ENCODE results near the gene LPP.

GRCh38 chr3:188518416-188518815 is 364.5 kb downstream of the LPP start:
- TF ChIP-seq, protein P1, sequence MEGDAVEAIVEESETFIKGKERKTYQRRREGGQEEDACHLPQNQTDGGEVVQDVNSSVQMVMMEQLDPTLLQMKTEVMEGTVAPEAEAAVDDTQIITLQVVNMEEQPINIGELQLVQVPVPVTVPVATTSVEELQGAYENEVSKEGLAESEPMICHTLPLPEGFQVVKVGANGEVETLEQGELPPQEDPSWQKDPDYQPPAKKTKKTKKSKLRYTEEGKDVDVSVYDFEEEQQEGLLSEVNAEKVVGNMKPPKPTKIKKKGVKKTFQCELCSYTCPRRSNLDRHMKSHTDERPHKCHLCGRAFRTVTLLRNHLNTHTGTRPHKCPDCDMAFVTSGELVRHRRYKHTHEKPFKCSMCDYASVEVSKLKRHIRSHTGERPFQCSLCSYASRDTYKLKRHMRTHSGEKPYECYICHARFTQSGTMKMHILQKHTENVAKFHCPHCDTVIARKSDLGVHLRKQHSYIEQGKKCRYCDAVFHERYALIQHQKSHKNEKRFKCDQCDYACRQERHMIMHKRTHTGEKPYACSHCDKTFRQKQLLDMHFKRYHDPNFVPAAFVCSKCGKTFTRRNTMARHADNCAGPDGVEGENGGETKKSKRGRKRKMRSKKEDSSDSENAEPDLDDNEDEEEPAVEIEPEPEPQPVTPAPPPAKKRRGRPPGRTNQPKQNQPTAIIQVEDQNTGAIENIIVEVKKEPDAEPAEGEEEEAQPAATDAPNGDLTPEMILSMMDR (conservative IDR thresholded peaks at IDR 0.05; ENCODE audit: low read depth, low read length), result no peak
- TF ChIP-seq EZH2phosphoT487 (IDR thresholded peaks at IDR 0.05; ENCODE audit: borderline replicate concordance, low read length), result no peak

Measured in PC-3 (cell line).